SK-N-SH (cell line): Measurements from ENCODE around the gene MB. TPM values are rescaled to one million over a fixed set of nuclear protein-coding genes. Genes with fewer than 3 reads are reported as not detected.

ENCODE experiments used
- CTCF ChIA-PET: fragments of 300-600, 350-600 bp; formaldehyde crosslinking; extraction: SDS; loops from one replicate; lab custom pipeline; 2021; lab: Yijun Ruan, JAX
- POLR2A ChIA-PET: fragments of 350-600 bp; sonication (Branson Sonifier 250); formaldehyde crosslinking; extraction: SDS; loops from one replicate; lab custom pipeline; 2020; ENCODE audit warnings: antibody characterized with exemption, inconsistent platforms; lab: Yijun Ruan, JAX
- DNase-seq: peaks from one replicate; pipeline ENCODE4 v3.0.0; 2012
- H2AFZ ChIP-seq: fragments of 200-600 bp; sonication (generic); 2 replicates; pipeline ENCODE4 v1.8.1; 2016; ENCODE audit warnings: antibody characterized with exemption, mild to moderate bottlenecking, low read depth
- H3F3A ChIP-seq: fragments of 200-600 bp; sonication (generic); replicated peaks from 2 replicates; pipeline ENCODE3; 2016; ENCODE audit warnings: antibody characterized with exemption, mild to moderate bottlenecking; ENCODE audit not compliant: insufficient read depth
- H3K27ac ChIP-seq, 2 experiments: fragments of 200-500 bp in 1 of 2; fragments of 200-600 bp in 1 of 2; sonication (Bioruptor generic) in 1 of 2; sonication (generic), shearing (Covaris generic) in 1 of 2; 2 replicates each; pipeline versions ENCODE4 v1.5.1 to v1.6.1; 2014 to 2016; ENCODE audit warnings: low read depth in 2 of 2, inconsistent platforms in 1 of 2, low read length in 1 of 2, mild to moderate bottlenecking in 1 of 2, mixed read lengths in 1 of 2
- H3K27me3 ChIP-seq: fragments of 200-600 bp; sonication (generic), shearing (Covaris generic); 2 replicates; pipeline ENCODE4 v1.6.1; 2016; ENCODE audit warnings: mixed run types; ENCODE audit not compliant: insufficient read depth
- H3K36me3 ChIP-seq, 2 experiments: fragments of 200-500 bp in 1 of 2; fragments of 200-600 bp in 1 of 2; sonication (Bioruptor generic) in 1 of 2; sonication (generic) in 1 of 2; replicated peaks in 1 of 2; 2 replicates each; pipeline versions ENCODE3 to v1.5.1; 2014 to 2016; ENCODE audit warnings: low read length in 1 of 2, mild to moderate bottlenecking in 1 of 2; ENCODE audit not compliant: insufficient read depth in 2 of 2, control insufficient read depth in 1 of 2
- H3K4me1 ChIP-seq, 2 experiments: fragments of 200-500 bp in 1 of 2; fragments of 200-600 bp in 1 of 2; sonication (Bioruptor generic) in 1 of 2; sonication (generic), shearing (Covaris generic) in 1 of 2; 2 replicates each; pipeline versions ENCODE4 v1.5.1 to v1.6.1; 2014 to 2016; ENCODE audit warnings: low read depth in 1 of 2, low read length in 1 of 2, mixed run types in 1 of 2; ENCODE audit not compliant: insufficient read depth in 2 of 2, control insufficient read depth in 1 of 2
- H3K4me2 ChIP-seq: fragments of 200-600 bp; sonication (generic), shearing (Covaris generic); 2 replicates; pipeline ENCODE4 v1.6.1; 2017; ENCODE audit warnings: mixed run types
- H3K4me3 ChIP-seq, 2 experiments: fragments of 200-500 bp in 1 of 2; fragments of 200-600 bp in 1 of 2; sonication (Bioruptor generic) in 1 of 2; sonication (generic), shearing (Covaris generic) in 1 of 2; 2 replicates each; pipeline versions ENCODE4 v1.5.1 to v1.8.1; 2014 to 2016; ENCODE audit warnings: low read depth in 2 of 2, inconsistent platforms in 1 of 2, low read length in 1 of 2, mild to moderate bottlenecking in 1 of 2, mixed read lengths in 1 of 2, moderate library complexity in 1 of 2
- H3K79me2 ChIP-seq: fragments of 200-600 bp; sonication (generic); 2 replicates; pipeline ENCODE4 v1.8.1; 2017; ENCODE audit warnings: mild to moderate bottlenecking; ENCODE audit not compliant: insufficient read depth
- H3K9ac ChIP-seq: fragments of 200-600 bp; sonication (generic); 2 replicates; pipeline ENCODE4 v1.6.1; 2017; ENCODE audit warnings: mixed run types
- H3K9me2 ChIP-seq: fragments of 200-600 bp; sonication (generic); 2 replicates; pipeline ENCODE4 v1.6.1; 2017; ENCODE audit warnings: mixed run types
- H3K9me3 ChIP-seq: fragments of 200-600 bp; sonication (generic); 2 replicates; pipeline ENCODE4 v1.6.1; 2017; ENCODE audit warnings: mixed run types, mild to moderate bottlenecking, moderate library complexity
- H4K20me1 ChIP-seq: fragments of 200-600 bp; sonication (generic); 2 replicates; pipeline ENCODE4 v1.6.1; 2017; ENCODE audit warnings: mild to moderate bottlenecking, mixed run types; ENCODE audit not compliant: insufficient read depth
- CHD2 ChIP-seq: fragments of 150-350 bp; IDR thresholded peaks from 2 replicates; pipeline ENCODE4 v1.6.1; 2018; ENCODE audit warnings: low read length; ENCODE audit not compliant: partially characterized antibody
- EP300 ChIP-seq, 2 experiments: IDR thresholded peaks; 2 replicates each; pipeline versions ENCODE4 v1.4.0 to v1.6.1; 2012; ENCODE audit warnings: borderline replicate concordance in 1 of 2, low read depth in 1 of 2, low read length in 1 of 2
- EZH2phosphoT487 ChIP-seq: fragments of 200-600 bp; sonication (generic); IDR thresholded peaks from 2 replicates; pipeline ENCODE4 v1.6.1; 2017; ENCODE audit warnings: low read depth, mixed run types, mild to moderate bottlenecking, antibody characterized with exemption, moderate library complexity, borderline replicate concordance
- FOXJ3 ChIP-seq: sonication (generic); formaldehyde crosslinking; IDR thresholded peaks from 2 replicates; pipeline ENCODE4 v1.5.1; 2020; ENCODE audit warnings: mild to moderate bottlenecking, missing genetic modification reagents
- GABPA ChIP-seq: IDR thresholded peaks from 2 replicates; pipeline ENCODE4 v1.4.0; 2012; ENCODE audit warnings: low read depth, mild to moderate bottlenecking
- JUND ChIP-seq: IDR thresholded peaks from 2 replicates; pipeline ENCODE4 v1.4.0; 2012
- PBX3 ChIP-seq: IDR thresholded peaks from 2 replicates; pipeline ENCODE4; 2012
- RCOR1 ChIP-seq: fragments of 150-350 bp; IDR thresholded peaks from 2 replicates; pipeline ENCODE4 v1.6.1; 2017; ENCODE audit warnings: antibody characterized with exemption, low read length
- SIN3A ChIP-seq: IDR thresholded peaks from 2 replicates; pipeline ENCODE4 v1.6.1; 2012; ENCODE audit warnings: low read depth, mild to moderate bottlenecking, low read length, moderate library complexity, borderline replicate concordance
- YY1 ChIP-seq: IDR thresholded peaks from 2 replicates; pipeline ENCODE4 v1.4.0; 2012; ENCODE audit warnings: low read depth, mild to moderate bottlenecking
- ZBTB33 ChIP-seq: IDR thresholded peaks from 2 replicates; pipeline ENCODE4 v1.4.0; 2012; ENCODE audit warnings: low read depth, borderline replicate concordance
- WGBS: methylation state at CpG from one replicate; pipeline ENCODE4 v1.1.6; 2017; ENCODE audit warnings: low lambda C conversion rate; 5-methylcytosine and 5-hydroxymethylcytosine counted together
- polyA plus RNA-seq, 3 experiments: library from polyadenylated mRNA; depleted of rRNA; stranded (reverse); fragments of >200 nt; gene quantifications; 2 replicates each; pipeline ENCODE4 v1.2.3, GENCODE V29; 2012

MB gene
- polyA plus RNA-seq, 1 of the 3 experiments (the other 2 are of a cell fraction) = 0.95 TPM

DNA sequence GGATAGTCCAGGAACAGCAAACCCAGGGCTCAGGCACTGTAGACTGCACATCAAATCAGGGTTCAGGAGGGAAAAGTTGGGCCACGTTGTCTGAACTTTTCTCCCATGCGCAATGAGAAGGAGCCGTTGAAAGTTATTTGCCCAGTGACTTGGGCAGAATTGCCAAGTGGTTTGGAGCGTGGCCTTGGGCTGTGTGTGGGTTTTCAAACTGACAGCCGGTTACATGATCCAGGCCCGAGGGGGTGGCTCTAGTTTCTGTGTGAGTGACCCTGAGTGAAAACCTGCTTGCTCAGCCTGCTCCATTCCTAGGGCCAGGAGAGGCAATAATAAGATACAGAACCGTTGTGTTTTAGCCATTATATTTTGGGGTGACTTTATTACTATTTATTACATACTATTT, 20.3 kb downstream of the MB start:
- no peaks in the 10 kb centered on the region for H3K9me3 ChIP-seq
- H3K9ac ChIP-seq = no peak overlapping the region
- H4K20me1 ChIP-seq = no peaks in the 10 kb centered on the region
- no peaks in the 10 kb centered on the region for H3K36me3 ChIP-seq
- peaks cover 0 to 9% of the 10 kb centered on the region in 2 experiments; a peak in 1 of 4 replicates for H3K4me1 ChIP-seq
- no peaks in the 10 kb centered on the region for H3K27me3 ChIP-seq
- no peak overlapping the region for H3K27ac ChIP-seq
- DNase-seq = no peak
- H3K4me3 ChIP-seq = no peak overlapping the region
- CTCF ChIA-PET = no interaction called here
- H3K9me2 ChIP-seq = no peaks in the 10 kb centered on the region
- WGBS = 93% methylated on average over 1 of the region's 7 CpGs
- TF ChIP-seq YY1 = no peak
- TF ChIP-seq FOXJ3 = no peak
- TF ChIP-seq, all 33 proteins: peak for 0
- no peak overlapping the region for H3K4me2 ChIP-seq
- H2AFZ ChIP-seq = no peak overlapping the region
- no peaks in the 10 kb centered on the region for H3K79me2 ChIP-seq
- POLR2A ChIA-PET = no interaction called here
- no peaks in the 10 kb centered on the region for H3F3A ChIP-seq

DNA sequence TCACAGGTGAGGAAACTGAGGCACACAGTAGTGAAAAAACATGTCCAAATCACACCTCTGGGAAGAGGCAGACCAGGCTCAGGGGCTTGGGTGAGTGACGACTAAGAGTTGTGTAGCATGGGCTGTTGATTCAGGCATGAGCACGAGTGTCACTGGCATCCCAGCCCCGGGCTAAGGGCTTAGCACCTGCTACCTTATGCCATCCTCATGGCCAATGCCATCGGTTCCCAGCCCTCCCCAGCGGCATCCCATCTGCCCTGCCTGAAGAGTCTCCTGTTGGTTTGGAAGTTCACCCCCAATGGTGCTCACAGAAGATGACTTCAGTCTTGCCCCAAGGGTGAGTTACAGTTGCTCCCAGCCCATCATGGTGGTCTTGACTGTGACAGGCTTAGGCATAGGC, 22.4 kb downstream of the MB start:
- ChIA-PET CTCF (no interaction called here), POLR2A (no interaction called here)
- DNase-seq = no peak
- Histone ChIP-seq H3K27ac (no peak overlapping the region), H3K4me1 (peaks cover 0 to 15% of the 10 kb centered on the region in 2 experiments; a peak in 1 of 4 replicates), H3F3A (peaks cover 5% of the 10 kb centered on the region), H3K36me3 (no peaks in the 10 kb centered on the region), H3K79me2 (no peaks in the 10 kb centered on the region), H3K9ac (no peak overlapping the region), H3K9me3 (no peaks in the 10 kb centered on the region), H2AFZ (no peak overlapping the region), H3K4me3 (no peak overlapping the region), H3K9me2 (no peaks in the 10 kb centered on the region), H3K4me2 (no peak overlapping the region), H3K27me3 (no peaks in the 10 kb centered on the region), H4K20me1 (no peaks in the 10 kb centered on the region)
- TF ChIP-seq GABPA (no peak), PBX3 (no peak), ZBTB33 (no peak), CHD2 (no peak), EZH2phosphoT487 (no peak), EP300 (IDR thresholded peaks at IDR 0.05; ENCODE audit: borderline replicate concordance in 1 of 2, low read depth in 1 of 2, low read length in 1 of 2) (no peak), RCOR1 (no peak), SIN3A (no peak), JUND (no peak)
- WGBS = 94% methylated on average over 3 of the region's 5 CpGs
